Measurements from ENCODE around the gene AFTPH. TPM values are rescaled to one million over a fixed set of nuclear protein-coding genes. Genes with fewer than 3 reads are reported as not detected.

AFTPH gene
- total RNA-seq, 1 donor from 2014 or later, result 32.2 TPM

DNA sequence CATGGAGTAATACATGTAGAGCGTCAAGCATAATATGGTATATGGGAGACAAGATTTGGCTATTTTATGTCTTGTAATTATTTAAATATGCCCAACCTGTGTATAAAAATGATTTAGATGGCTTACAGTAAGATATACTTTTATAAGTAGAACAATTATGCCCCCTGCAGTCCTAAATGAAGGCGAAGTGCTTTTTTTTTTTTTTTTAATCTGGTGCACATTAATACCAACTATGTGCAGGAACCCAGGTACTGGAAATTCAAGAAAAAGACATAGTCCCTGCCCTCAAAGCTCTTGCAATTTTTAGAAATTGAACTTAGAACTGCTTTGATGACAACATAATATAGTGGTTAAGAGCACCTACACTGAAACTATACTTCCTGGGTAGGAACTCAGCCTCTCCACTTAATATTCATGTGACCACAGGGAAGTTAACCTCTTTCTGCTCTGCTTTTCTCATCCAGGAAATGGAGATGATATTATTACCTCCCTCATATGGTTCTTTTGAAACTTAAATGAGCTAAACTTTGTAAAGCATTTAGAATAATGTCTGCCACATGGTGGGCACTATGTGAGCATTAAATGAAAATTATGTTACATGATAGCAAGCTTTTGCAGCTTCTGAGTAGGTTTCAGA lies 38.1 kb downstream of the AFTPH start:
- Histone ChIP-seq H3K36me3 (no peaks in the 10 kb centered on the region), H3K4me1 (peaks cover 7% of the 10 kb centered on the region), H3K4me3 (no peak overlapping the region), H3K27ac (no peak overlapping the region), H3K9me3 (ENCODE audit: low read depth) (no peaks in the 10 kb centered on the region), H3K79me2 (ENCODE audit: low read depth) (no peaks in the 10 kb centered on the region), H3K27me3 (no peaks in the 10 kb centered on the region), H3K4me2 (no peak overlapping the region), H2AFZ (replicated peaks) (no peak overlapping the region), H3K9ac (no peak overlapping the region), H4K20me1 (ENCODE audit: low read depth) (no peaks in the 10 kb centered on the region), H3F3A (ENCODE audit: low read depth) (no peaks in the 10 kb centered on the region)
- H3K36me3 Mint-ChIP-seq, result peaks cover 5% of the 10 kb centered on the region
- TF ChIP-seq EZH2phosphoT487 (IDR thresholded peaks at IDR 0.05), result no peak
- TF ChIP-seq EZH2 (IDR thresholded peaks at IDR 0.05), result no peak
- TF ChIP-seq, protein P1, sequence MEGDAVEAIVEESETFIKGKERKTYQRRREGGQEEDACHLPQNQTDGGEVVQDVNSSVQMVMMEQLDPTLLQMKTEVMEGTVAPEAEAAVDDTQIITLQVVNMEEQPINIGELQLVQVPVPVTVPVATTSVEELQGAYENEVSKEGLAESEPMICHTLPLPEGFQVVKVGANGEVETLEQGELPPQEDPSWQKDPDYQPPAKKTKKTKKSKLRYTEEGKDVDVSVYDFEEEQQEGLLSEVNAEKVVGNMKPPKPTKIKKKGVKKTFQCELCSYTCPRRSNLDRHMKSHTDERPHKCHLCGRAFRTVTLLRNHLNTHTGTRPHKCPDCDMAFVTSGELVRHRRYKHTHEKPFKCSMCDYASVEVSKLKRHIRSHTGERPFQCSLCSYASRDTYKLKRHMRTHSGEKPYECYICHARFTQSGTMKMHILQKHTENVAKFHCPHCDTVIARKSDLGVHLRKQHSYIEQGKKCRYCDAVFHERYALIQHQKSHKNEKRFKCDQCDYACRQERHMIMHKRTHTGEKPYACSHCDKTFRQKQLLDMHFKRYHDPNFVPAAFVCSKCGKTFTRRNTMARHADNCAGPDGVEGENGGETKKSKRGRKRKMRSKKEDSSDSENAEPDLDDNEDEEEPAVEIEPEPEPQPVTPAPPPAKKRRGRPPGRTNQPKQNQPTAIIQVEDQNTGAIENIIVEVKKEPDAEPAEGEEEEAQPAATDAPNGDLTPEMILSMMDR (IDR thresholded peaks at IDR 0.05), result peak; percentile 25
- DNase-seq (ENCODE audit: low spot score), result no peak
- H3K4me1 Mint-ChIP-seq, result peaks cover 6% of the 10 kb centered on the region
- H3K9me3 Mint-ChIP-seq, result no peaks in the 10 kb centered on the region
- H3K4me3 Mint-ChIP-seq, result no peak overlapping the region
- H3K27me3 Mint-ChIP-seq (ENCODE audit: insufficient read depth, low read depth), result no peaks in the 10 kb centered on the region
- no peak overlapping the region for H3K27ac Mint-ChIP-seq

DNA sequence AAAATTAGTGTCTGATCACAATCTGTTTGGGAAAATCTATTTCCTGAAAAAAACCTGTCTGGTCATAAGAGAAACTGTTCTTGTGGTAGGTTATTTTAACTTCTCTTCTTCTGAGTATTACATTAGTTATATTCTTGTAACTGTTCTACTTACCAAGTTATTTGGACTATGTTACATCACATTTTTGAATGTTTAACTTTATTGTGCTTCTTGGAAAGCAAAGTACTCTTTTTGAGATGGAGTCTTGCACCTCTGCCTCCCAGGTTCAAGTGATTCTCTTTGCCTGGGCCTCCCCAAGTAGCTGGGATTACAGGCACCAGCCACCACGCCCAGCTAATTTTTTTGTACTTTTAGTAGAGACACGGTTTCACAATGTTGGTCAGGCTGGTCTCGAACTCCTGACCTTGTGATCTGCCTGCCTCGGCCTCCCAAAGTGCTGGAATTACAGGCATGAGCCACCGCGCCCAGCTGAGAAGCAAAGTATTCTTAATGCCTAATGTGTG lies 39.4 kb downstream of the AFTPH start:
- Histone ChIP-seq H3K4me1 (peaks cover 7% of the 10 kb centered on the region), H3K9ac (no peak overlapping the region), H3F3A (ENCODE audit: low read depth) (no peaks in the 10 kb centered on the region), H3K4me3 (no peak overlapping the region), H3K4me2 (no peak overlapping the region), H3K27me3 (no peaks in the 10 kb centered on the region), H3K36me3 (no peaks in the 10 kb centered on the region), H3K9me3 (ENCODE audit: low read depth) (no peaks in the 10 kb centered on the region), H2AFZ (replicated peaks) (no peak overlapping the region), H4K20me1 (ENCODE audit: low read depth) (no peaks in the 10 kb centered on the region), H3K27ac (no peak overlapping the region), H3K79me2 (ENCODE audit: low read depth) (no peaks in the 10 kb centered on the region)
- no peak for TF ChIP-seq EZH2phosphoT487 (IDR thresholded peaks at IDR 0.05)
- no peak for TF ChIP-seq EZH2 (IDR thresholded peaks at IDR 0.05)
- TF ChIP-seq, protein P1 (IDR thresholded peaks at IDR 0.05), result no peak
- Mint-ChIP-seq H3K27me3 (ENCODE audit: insufficient read depth, low read depth) (no peaks in the 10 kb centered on the region), H3K9me3 (no peaks in the 10 kb centered on the region), H3K4me3 (no peak overlapping the region), H3K36me3 (peaks cover 8% of the 10 kb centered on the region), H3K27ac (no peak overlapping the region), H3K4me1 (peaks cover 6% of the 10 kb centered on the region)
- DNase-seq (ENCODE audit: low spot score), result no peak

- no peak overlapping the region for H3K9ac ChIP-seq
- no peaks in the 10 kb centered on the region for H3K79me2 ChIP-seq (ENCODE audit: low read depth)
- no peak overlapping the region for H3K27ac Mint-ChIP-seq
- H3K4me3 Mint-ChIP-seq, result no peak overlapping the region
- no peak overlapping the region for H3K27ac ChIP-seq
- H2AFZ ChIP-seq (replicated peaks), result no peak overlapping the region
- H3K4me3 ChIP-seq, result no peak overlapping the region
- H3K27me3 ChIP-seq, result no peaks in the 10 kb centered on the region
- H3K36me3 ChIP-seq, result no peaks in the 10 kb centered on the region
- TF ChIP-seq EZH2 (IDR thresholded peaks at IDR 0.05), result no peak
- no peak for TF ChIP-seq EZH2phosphoT487 (IDR thresholded peaks at IDR 0.05)
- TF ChIP-seq, protein P1 (IDR thresholded peaks at IDR 0.05), result no peak
- no peaks in the 10 kb centered on the region for H3F3A ChIP-seq (ENCODE audit: low read depth)
- no peaks in the 10 kb centered on the region for H4K20me1 ChIP-seq (ENCODE audit: low read depth)
- peaks cover 9% of the 10 kb centered on the region for H3K4me1 Mint-ChIP-seq
- no peak overlapping the region for H3K4me2 ChIP-seq
- H3K36me3 Mint-ChIP-seq, result peaks cover 7% of the 10 kb centered on the region
- no peaks in the 10 kb centered on the region for H3K27me3 Mint-ChIP-seq (ENCODE audit: insufficient read depth, low read depth)
- H3K9me3 Mint-ChIP-seq, result no peaks in the 10 kb centered on the region
- H3K9me3 ChIP-seq (ENCODE audit: low read depth), result no peaks in the 10 kb centered on the region
- H3K4me1 ChIP-seq, result peaks cover 7% of the 10 kb centered on the region
- DNase-seq (ENCODE audit: low spot score), result no peak
Measured at GRCh38 chr2:64565949-64566710, 42.0 kb downstream of the AFTPH start.
